ENCODE data around the gene INTS11.

INTS11 gene

DNA sequence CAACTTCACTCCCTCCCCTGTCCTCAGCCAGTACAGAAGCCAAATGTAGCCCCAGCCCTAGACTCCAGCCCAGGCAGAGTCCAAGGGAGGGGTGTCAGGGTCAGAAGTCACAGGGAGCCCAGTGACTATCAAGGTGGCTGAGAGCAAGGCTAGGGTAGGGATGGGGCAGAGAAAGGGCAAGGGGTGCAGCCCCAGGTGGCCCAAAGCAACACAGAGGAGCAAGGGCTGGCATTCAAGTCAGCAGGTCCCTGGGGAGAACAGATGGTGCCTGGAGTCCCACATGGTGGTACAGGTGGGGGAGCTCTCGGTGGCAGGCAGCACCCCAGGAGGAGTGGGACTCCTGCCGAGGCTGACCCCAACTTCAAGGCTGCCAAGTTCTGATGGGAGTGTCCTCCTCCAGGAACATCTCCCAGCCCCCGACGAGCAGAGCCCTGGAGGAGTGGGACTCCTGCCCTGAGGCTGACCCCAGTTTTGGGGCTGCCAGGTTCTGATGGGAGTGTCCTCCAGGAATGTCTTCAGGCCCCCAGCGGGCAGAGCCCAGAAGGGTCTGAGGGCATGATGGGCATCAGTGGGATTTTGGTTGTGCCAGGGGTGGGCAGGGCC lies 28.4 kb upstream of the INTS11 start:
- Mint-ChIP-seq H3K36me3 (ENCODE audit: low read depth) (no peaks in the 10 kb centered on the region), H3K4me1 (peaks cover 11% of the 10 kb centered on the region), H3K9me3 (no peaks in the 10 kb centered on the region), H3K4me3 (no peak overlapping the region), H3K27ac (no peak overlapping the region), H3K27me3 (peaks cover 20% of the 10 kb centered on the region)
- ATAC-seq (no peak), DNase-seq (no peak)

DNA sequence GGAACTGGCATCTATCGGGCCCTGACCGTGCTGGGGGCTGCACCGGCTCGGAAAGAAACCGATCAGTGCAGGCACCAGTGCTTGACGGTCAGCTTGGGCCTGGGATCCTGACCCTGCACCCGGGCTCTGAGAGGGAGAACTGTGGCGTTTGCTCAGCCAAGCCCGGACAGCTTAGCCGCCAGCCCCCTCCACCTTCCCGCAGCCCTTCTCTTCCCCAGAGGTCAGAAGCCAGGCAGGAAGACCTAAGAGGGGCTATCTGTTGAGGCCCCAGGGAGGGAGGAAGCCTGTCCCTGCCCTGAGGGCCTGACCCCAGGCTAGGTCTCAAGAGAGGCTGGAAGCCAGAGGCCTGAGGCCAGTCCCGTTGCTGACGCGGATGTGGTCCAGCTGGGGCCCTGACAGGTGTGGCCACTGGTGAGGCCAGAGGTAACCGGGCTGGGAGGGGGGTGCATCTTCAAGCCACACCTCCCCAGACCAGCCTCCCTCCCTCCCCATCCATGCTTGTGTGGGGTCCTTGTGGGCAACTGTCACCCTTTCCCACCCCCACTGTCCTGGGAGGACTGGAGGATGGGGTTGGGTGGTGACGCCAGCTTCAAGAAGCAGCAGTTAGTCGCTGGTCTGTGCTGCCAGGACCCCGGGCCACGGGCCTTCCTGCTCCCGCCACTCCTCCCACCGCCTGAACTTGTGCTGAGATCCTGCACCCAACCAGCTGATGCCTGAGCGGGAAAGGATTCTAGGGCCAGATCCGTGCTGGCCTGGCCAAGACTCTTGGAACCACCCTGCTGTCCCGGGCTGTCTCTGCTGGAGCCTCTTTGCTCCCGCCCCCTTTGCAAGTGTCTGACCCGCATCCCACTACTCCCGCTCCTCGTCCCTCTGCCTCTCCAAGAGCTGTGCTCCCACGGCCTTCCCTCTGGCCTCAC lies 27.3 kb upstream of the INTS11 start:
- ATAC-seq (no peak), DNase-seq (no peak)
- Mint-ChIP-seq H3K4me3 (peak overlapping the region; percentile 57), H3K27me3 (peaks cover 20% of the 10 kb centered on the region), H3K36me3 (ENCODE audit: low read depth) (no peaks in the 10 kb centered on the region), H3K27ac (peak overlapping the region; percentile 42), H3K4me1 (peaks cover 20% of the 10 kb centered on the region), H3K9me3 (no peaks in the 10 kb centered on the region)

DNA sequence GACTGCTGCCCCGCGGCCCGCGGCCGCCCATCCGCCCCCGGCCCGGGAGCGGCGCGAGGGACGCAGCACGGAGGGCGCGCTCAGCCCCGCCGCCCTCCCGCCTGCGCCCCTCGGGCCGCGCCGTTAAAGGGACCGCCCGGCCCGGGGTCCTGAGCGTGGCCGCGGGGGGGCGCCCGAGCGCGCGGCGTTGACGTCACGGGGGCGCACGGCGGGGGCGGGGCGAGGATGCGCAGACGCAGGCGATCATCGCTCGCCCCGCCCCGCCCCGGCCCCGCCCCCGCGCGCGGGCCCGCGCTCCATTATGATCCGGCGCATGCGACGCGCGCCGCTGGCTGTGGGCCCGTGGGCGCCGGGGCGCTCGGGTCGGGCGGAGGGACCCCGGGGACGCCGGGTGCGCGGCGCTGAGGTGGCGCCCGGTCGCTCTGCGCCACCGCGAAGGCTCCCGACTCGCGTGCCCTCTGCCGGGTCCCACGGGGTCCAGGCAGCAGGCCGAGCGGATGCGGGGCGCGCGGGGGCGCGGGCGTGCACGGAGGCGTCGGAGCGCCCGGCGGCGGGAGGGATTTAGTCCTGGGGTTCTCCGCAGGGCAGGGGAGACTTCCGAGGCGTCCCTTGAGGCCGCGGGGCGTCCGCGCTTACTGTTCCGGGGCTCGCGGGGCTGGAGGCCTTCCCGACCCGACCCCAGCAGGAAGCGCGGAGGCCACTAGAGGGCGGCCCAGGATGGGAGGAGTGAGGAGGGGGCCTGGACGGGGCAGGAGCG lies 25.0 kb upstream of the INTS11 start, which contains the start of gene DVL1:
DVL1 (minus strand) TSS at position 163 of the 757 bp plus-strand sequence. CDS start 353 bp downstream, outside the sequence.
- peak; percentile 55 for ATAC-seq
- peak within 1 kb of the TSS; percentile 77 for H3K4me3 Mint-ChIP-seq
- H3K36me3 Mint-ChIP-seq (ENCODE audit: low read depth), result no peaks in the 10 kb centered on the region
- peaks cover 19% of the 10 kb centered on the region for H3K27me3 Mint-ChIP-seq
- H3K4me1 Mint-ChIP-seq, result peaks cover 25% of the 10 kb centered on the region
- peak within 1 kb of the TSS; percentile 31 for H3K27ac Mint-ChIP-seq
- DNase-seq, result peak; percentile 78
- H3K9me3 Mint-ChIP-seq, result no peaks in the 10 kb centered on the region

DNA sequence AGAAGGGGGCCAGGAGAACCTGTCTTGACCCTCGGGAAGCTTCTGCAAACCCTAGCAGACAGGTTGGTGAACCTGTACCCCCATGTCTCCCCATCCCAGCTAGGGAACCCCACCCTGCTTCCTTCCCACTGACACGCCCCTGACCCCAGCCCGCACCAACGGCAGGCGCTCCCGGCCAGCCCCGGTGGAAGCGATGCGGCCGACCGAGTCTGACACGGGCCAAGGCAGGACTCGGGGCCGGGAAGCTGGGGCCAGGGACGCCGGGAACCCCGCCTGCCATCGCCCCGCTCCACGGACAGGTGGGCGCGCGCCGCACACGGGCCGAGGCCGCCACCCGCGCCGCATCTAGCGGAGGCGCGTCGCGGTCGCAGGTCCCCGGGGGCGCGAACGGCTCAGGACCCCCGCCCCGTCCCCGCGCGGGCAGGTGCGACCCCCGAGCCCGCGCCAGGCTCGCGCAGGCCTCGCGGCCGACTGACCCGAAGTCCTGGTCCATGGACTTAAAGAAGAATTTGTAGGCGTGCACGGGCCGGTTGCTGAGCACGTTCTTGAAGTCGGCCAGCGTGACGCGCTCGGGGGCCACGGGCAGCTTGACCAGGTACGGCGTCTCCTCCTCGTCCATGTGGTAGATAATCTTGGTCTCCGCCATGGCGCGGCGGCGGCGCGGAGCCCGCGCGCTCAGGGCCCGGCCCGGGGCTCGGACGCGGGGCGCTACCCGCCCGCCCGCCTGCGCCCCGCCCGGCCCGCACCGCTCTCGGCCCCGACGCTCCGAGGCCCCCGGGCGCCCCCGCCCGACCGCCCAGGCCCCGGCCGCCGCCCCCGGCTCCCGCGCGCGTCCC lies 24.2 kb upstream of the INTS11 start:
- peak; percentile 9 for ATAC-seq
- peaks cover 23% of the 10 kb centered on the region for H3K4me1 Mint-ChIP-seq
- no peaks in the 10 kb centered on the region for H3K9me3 Mint-ChIP-seq
- H3K27me3 Mint-ChIP-seq, result peaks cover 12% of the 10 kb centered on the region
- no peaks in the 10 kb centered on the region for H3K36me3 Mint-ChIP-seq (ENCODE audit: low read depth)
- H3K27ac Mint-ChIP-seq, result peak overlapping the region; percentile 31
- DNase-seq, result no peak
- H3K4me3 Mint-ChIP-seq, result peak overlapping the region; percentile 77

DNA sequence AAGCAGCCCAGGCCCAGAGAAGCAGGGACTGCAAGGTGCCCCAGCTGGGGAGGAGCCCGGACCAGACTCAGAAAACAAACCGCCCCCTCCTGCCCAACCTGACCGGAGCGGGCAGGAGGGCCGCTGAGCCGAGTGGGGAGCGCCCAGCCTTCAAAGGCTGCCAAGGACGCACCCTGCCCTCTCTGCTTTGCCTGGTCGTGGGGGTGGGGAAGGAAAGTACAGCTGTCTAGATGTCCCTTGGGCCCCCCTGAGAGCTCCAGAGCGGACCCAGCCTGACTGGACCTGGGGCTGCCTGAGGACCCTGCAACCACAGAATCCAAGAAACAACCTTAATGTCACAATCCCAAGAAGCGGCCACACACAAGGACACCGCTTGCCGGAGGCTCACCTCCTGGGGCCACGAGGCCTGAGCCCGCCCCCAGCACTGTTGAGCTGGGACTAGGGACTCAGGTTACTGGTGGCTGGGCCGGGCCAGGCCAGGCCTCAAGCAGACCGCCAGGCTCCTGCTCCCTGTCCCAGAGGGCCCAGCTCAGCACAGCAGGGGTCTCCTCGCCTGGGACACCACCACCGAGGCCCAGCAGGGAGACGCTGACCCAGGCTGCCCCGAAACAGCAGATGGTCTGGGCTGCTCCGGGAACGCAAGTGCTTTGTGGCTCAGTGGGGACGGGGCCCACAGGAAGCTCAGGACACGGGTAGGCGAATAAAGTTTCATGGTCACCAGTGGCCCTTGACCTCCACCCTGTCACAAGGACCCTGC lies 23.4 kb upstream of the INTS11 start:
- Mint-ChIP-seq H3K27me3 (peaks cover 9% of the 10 kb centered on the region), H3K4me1 (peaks cover 23% of the 10 kb centered on the region), H3K9me3 (no peaks in the 10 kb centered on the region), H3K4me3 (peak overlapping the region; percentile 77), H3K27ac (peak overlapping the region; percentile 31), H3K36me3 (ENCODE audit: low read depth) (no peaks in the 10 kb centered on the region)
- no peak for DNase-seq
- no peak for ATAC-seq

DNA sequence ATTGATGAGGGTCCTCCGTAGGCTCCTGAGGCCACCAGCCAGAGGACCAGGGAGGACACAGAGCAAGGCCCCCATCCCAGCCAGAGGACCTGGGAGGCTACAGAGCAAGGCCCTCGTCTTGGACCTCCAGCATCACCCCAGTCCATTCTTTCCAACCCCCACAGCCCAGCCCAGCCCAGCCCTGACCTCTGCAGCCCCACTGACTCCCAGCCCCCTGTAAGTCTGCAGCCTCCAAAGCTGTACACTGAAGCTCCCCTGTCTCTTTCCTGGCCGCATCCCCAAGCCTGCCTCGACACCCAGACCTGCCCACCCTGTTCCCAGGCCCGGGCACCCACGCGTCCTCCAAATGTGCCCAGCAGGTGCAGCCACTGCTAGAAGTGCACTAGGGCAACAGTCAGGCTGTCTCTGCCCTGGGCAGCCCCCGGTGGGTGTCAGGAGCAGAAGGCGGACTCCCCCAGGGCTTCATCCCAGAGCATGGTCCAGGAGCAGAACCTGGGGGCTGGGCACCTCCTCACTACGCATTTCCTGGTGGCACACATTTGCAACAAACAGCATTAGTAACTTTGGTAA lies 22.7 kb upstream of the INTS11 start:
- no peak overlapping the region for H3K27ac Mint-ChIP-seq
- peaks cover 15% of the 10 kb centered on the region for H3K4me1 Mint-ChIP-seq

DNA sequence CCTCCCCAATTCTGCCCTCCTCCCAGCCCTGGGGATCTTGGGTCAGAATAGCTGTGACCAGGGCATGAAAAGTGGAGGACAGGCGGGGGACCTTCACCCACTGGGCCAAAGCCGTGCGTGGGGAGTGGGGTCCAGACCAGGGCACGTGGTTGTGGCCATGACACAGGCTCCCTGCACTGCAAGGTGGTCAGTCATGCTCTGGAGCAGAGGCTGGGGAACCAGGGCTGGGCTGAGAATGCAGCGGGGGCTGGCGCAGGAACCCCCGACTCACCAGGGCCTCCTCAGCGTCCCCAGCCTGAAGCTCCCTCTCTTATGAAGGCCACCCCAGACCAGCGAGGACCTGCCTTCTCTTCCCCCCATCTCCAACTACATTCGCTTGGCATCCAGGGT lies 22.0 kb upstream of the INTS11 start:
- H3K4me3 Mint-ChIP-seq, result no peak overlapping the region
- H3K9me3 Mint-ChIP-seq, result no peaks in the 10 kb centered on the region
- peaks cover 14% of the 10 kb centered on the region for H3K4me1 Mint-ChIP-seq
- no peak overlapping the region for H3K27ac Mint-ChIP-seq
- no peak for DNase-seq
- no peaks in the 10 kb centered on the region for H3K27me3 Mint-ChIP-seq
- peaks cover under 1% of the 10 kb centered on the region for H3K36me3 Mint-ChIP-seq (ENCODE audit: low read depth)
- no peak for ATAC-seq

More for the DNA sequence above, 22.7 kb upstream of the INTS11 start:
- DNase-seq (no peak), ATAC-seq (no peak)
- peak overlapping the region; percentile 77 for H3K4me3 Mint-ChIP-seq
- no peaks in the 10 kb centered on the region for H3K9me3 Mint-ChIP-seq
- peaks cover 1% of the 10 kb centered on the region for H3K27me3 Mint-ChIP-seq
- no peaks in the 10 kb centered on the region for H3K36me3 Mint-ChIP-seq (ENCODE audit: low read depth)

DNA sequence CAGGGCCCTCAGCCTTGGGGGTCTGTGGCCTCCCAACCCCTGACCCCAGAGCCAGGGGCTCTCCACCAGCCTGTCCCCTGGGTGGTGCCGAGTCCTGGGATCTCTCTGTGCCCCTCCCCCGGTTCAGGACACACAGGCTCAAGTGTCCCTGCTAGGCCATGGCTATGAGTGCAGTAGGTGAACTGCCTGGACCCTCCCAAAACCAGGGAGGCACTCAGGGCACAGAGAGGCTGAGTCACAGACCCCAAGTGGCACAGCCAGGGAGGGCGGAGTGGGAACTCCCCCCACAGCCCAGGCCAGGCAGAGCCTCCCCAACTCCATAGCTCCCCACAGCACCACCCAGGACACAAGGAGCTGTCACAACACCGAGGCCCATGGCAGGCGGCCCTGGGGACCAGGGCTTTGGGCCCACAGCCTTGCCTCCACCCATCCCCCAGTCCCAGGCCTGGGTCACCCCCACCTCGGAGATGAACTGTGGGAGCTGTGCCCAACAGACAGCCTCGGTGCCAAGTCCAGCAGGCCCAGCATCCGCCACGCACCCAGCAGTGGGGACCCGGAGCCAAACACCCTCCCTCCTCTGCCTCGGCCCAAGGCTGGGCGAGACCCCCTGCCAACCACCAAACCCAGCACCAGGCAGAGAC lies 21.5 kb upstream of the INTS11 start:
- DNase-seq (no peak), ATAC-seq (no peak)
- H3K4me3 Mint-ChIP-seq, result no peak overlapping the region
- H3K4me1 Mint-ChIP-seq, result peaks cover 14% of the 10 kb centered on the region
- no peaks in the 10 kb centered on the region for H3K27me3 Mint-ChIP-seq
- peaks cover 6% of the 10 kb centered on the region for H3K36me3 Mint-ChIP-seq (ENCODE audit: low read depth)
- no peaks in the 10 kb centered on the region for H3K9me3 Mint-ChIP-seq
- no peak overlapping the region for H3K27ac Mint-ChIP-seq

DNA sequence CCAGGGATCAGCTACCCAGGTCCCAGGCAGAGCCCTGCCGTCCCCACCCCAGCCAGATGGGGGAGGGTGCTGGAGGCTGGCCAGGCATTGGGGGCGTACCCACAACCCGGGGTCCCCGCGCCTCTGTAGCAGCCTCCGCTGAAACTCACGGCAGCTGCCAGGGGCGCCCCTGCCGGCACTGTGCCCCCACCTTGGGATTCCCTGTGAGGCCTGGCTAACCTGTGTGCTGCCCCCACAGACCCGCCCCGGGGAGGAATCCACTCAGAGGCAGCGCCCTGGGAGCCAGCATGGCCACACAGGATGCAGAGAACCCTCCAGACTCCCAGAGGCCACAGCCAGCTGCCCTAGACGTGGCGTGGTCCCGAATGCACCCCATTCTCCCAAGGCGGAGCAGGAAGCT lies 20.9 kb upstream of the INTS11 start:
- no peaks in the 10 kb centered on the region for H3K27me3 Mint-ChIP-seq
- DNase-seq (no peak), ATAC-seq (no peak)
- H3K27ac Mint-ChIP-seq, result no peak overlapping the region
- no peak overlapping the region for H3K4me3 Mint-ChIP-seq
- peaks cover 14% of the 10 kb centered on the region for H3K4me1 Mint-ChIP-seq
- no peaks in the 10 kb centered on the region for H3K9me3 Mint-ChIP-seq
- peaks cover 12% of the 10 kb centered on the region for H3K36me3 Mint-ChIP-seq (ENCODE audit: low read depth)

DNA sequence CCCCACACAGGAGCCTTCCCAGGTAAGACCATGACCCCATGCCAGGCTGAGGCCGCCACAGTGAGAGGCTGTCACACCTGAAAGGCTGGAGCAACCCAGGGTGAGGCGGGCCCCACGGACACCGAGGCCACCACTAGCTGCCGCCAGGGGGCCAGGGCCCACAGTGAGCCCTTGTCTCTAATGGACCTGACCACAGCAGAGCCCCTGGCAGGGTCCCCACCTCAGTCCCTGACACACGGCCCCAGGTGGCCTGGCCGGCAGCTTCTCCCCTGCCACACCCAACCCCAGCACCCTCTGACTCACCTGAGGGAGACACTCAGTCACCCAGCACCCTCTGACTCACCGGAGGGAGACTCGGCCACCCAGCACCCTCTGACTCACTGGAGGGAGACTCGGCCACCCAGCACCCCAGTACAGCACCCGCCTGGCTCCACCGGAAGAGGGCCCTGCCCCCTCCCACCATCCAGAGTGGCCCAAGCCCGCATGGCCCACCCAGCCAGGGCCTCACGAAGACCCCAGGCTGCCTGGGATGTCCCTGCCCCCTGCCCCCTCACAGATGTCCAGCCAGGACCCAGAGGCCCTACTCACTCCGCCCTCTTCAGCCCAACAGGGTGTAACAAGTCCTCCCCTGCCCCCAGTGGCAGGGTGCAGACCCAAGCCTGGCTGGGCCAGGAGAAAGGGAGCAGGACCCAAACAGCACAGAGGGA lies 20.3 kb upstream of the INTS11 start:
- no peak overlapping the region for H3K4me3 Mint-ChIP-seq
- peaks cover 14% of the 10 kb centered on the region for H3K4me1 Mint-ChIP-seq
- ATAC-seq, result peak; percentile 88
- H3K36me3 Mint-ChIP-seq (ENCODE audit: low read depth), result peaks cover 13% of the 10 kb centered on the region
- H3K27ac Mint-ChIP-seq, result no peak overlapping the region
- DNase-seq, result peak; percentile 64
- no peaks in the 10 kb centered on the region for H3K27me3 Mint-ChIP-seq
- H3K9me3 Mint-ChIP-seq, result no peaks in the 10 kb centered on the region

DNA sequence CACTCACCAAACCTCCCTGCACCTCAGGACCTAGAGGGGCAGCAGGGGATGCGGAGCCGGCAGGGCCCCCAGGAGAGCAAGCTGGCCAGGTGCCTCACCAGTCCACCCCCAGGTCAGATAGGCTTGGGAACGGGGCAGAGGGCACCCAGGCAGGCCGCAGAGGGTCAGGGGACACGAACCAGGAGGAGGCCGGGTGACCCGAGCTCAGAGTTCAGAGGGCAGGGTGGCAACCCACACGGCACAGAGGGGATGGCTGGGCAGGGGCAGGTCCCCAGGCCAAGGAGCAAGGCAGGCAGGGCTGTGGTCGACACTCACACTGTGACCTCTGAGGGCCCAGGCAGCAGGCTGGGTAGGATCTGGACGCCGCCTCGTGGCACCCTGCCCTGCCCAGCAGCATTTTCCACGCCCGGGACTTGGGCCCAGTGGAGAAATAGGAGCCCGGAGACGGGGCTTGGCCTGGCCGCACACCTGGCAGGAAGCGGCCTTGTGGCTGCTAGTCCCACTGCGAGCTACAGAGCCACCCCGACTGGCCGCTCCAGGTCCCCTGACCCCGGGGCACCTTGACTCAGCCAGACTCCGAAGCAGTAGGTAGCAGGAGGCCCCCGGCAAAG lies 19.5 kb upstream of the INTS11 start:
- no peak for ATAC-seq
- Mint-ChIP-seq H3K36me3 (ENCODE audit: low read depth) (peaks cover 13% of the 10 kb centered on the region), H3K9me3 (no peaks in the 10 kb centered on the region), H3K27me3 (no peaks in the 10 kb centered on the region), H3K4me3 (no peak overlapping the region), H3K27ac (no peak overlapping the region), H3K4me1 (peaks cover 14% of the 10 kb centered on the region)
- DNase-seq, result no peak

DNA sequence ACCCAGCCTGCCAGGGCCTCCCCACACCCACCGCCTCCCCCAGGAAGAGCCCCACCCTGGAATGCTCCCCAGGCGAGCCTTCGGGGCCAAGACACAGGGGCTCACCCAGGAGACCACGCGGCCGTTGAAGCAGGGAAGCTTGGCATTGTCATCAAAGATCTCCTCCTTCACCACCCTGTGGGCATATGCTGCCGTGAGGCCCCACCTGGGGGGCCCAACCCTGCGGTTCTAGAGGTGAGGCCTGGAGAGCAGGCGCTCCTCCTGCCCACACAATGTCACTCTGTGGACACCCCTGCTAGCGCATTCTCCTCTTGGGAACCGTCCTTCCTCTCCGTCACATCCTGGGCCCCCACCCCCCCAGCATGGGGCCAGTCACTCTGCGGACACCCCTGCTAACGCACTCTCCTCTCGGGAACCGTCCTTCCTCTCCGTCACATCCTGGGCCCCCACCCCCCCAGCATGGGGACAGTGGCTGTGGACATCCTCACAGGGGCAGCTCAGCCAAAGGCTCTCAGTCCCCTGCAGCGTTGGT lies 18.2 kb upstream of the INTS11 start:
- Mint-ChIP-seq H3K4me3 (no peak overlapping the region), H3K27ac (no peak overlapping the region), H3K36me3 (ENCODE audit: low read depth) (peaks cover 13% of the 10 kb centered on the region), H3K27me3 (no peaks in the 10 kb centered on the region), H3K9me3 (no peaks in the 10 kb centered on the region), H3K4me1 (peaks cover 12% of the 10 kb centered on the region)
- ATAC-seq (no peak), DNase-seq (no peak)

Measured in activated naive CD8-positive, alpha-beta T cell treated with anti-CD3 and anti-CD28 coated beads, Interleukin-2, amount 50 U/mL, for 24 hours (primary cell).